Sciatic nerve (tissue), 2 donors: ENCODE data around the gene PAN2. TPM values are rescaled to one million over a fixed set of nuclear protein-coding genes. Genes with fewer than 3 reads are reported as not detected.

Experiments used
- ATAC-seq: fragments of 200-7000 bp; cut with Tn5 transposase; one replicate; pipeline ENCODE4 v1.9.1; 2020; ENCODE audit warnings: mild to moderate bottlenecking, moderate library complexity
- DNase-seq: peaks from one replicate; pipeline ENCODE4 v3.0.0-alpha.2; 2020; ENCODE audit warnings: low spot score
- intact Hi-C: fragments of 100-400 bp; cut with DNase I; formaldehyde crosslinking; loops from one replicate; pipeline ENCODE4 v1.14.2; 2022
- total RNA-seq: library from RNA; stranded (reverse); fragmentation: NEBNext Ultra II Directional; extraction: Animal tissue kit (Norgen Biotek cat#: 25700); gene quantifications from one replicate; pipeline ENCODE4 v1.2.1, GENCODE V29; 2021
- donor health status: DM: no; HTN: no; CAD: no.
- donor health status: DM: no; HTN: no; CAD: no.

The PAN2 gene
- total RNA-seq: 101 TPM

- ATAC-seq: peak; percentile 99
- intact Hi-C loops: no loop called here
These were observed at the start of gene PAN2 for GRCh38 chr12:56333679-56334489. Gene PAN2 (minus strand): TSS chr12:56334000. CDS start chr12:56333094, 906 bp downstream.

GRCh38 chr12:56382611-56383010 lies 48.8 kb upstream of the PAN2 start:
- ATAC-seq (no peak), DNase-seq (no peak)
- intact Hi-C loops: no loop called here

More at GRCh38 chr12:56333679-56334489, at the start of gene PAN2:
- peak; percentile 96 for DNase-seq

- no peak for DNase-seq
- intact Hi-C loops: no loop called here
- no peak for ATAC-seq
These were observed 44.2 kb upstream of the PAN2 start for GRCh38 chr12:56377989-56378316.

DNA sequence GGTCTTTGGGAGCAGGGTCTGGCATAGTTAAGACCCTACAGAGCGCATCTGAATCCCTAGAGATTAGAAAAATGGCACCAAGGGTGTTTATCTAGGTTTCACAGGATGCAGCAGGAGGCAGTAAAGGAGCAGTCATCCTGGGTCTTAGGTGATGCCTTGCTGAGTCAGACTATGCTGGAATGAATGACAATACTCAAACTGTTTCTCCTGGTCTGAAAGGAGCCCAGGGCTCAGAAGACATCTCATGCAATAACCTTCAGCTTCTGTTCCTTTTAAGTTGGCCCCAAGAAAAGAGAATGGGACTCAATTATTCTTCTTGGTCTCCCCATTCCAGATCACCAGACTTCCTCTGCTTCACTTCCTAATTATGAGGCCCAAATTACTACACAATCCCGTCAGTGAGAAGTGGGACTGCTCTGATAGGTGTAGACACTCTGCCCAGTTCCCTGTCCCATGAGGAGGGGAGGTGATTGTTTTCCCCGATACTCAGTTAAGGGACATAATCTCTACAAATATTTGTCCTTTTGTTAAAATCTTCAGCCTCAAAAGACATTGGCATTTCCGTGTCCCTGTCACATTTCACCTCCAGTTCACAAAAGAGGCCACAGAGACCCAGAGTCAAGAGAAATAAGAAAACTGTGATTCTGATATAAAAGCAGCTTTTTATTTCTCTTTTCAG lies 43.6 kb upstream of the PAN2 start:
- no peak for DNase-seq
- no peak for ATAC-seq
- intact Hi-C loops: no loop called here

- intact Hi-C loops: no loop called here
- DNase-seq (no peak), ATAC-seq (no peak)
These were observed 42.0 kb upstream of the PAN2 start for GRCh38 chr12:56375598-56376434.

- ATAC-seq (no peak), DNase-seq (no peak)
- intact Hi-C loops: no loop called here
These were observed 41.2 kb upstream of the PAN2 start for GRCh38 chr12:56374726-56375597.

DNA sequence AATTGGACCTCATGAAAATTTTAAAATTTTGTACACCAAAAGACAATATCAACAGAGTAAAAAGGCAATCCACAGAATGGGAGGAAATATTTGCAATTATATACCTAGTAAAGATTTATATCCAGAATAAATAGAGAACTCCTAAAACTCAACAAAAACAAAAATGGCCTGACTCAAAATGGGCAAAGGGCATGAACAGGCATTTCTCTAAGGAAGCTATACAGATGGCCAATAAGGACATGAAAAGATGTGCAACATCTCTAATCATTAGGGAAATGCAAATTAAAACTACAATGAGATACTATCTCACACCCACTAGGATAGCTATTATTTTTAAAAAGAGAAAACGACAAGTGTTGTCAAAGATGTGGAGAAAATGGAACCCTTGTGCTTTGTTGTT lies 39.7 kb upstream of the PAN2 start:
- intact Hi-C loops: no loop called here
- ATAC-seq: no peak

GRCh38 chr12:56366948-56367347 lies 33.1 kb upstream of the PAN2 start:
- intact Hi-C loops: no loop called here
- DNase-seq: no peak
- ATAC-seq: no peak

More for the DNA sequence above, 39.7 kb upstream of the PAN2 start:
- no peak for DNase-seq

DNA sequence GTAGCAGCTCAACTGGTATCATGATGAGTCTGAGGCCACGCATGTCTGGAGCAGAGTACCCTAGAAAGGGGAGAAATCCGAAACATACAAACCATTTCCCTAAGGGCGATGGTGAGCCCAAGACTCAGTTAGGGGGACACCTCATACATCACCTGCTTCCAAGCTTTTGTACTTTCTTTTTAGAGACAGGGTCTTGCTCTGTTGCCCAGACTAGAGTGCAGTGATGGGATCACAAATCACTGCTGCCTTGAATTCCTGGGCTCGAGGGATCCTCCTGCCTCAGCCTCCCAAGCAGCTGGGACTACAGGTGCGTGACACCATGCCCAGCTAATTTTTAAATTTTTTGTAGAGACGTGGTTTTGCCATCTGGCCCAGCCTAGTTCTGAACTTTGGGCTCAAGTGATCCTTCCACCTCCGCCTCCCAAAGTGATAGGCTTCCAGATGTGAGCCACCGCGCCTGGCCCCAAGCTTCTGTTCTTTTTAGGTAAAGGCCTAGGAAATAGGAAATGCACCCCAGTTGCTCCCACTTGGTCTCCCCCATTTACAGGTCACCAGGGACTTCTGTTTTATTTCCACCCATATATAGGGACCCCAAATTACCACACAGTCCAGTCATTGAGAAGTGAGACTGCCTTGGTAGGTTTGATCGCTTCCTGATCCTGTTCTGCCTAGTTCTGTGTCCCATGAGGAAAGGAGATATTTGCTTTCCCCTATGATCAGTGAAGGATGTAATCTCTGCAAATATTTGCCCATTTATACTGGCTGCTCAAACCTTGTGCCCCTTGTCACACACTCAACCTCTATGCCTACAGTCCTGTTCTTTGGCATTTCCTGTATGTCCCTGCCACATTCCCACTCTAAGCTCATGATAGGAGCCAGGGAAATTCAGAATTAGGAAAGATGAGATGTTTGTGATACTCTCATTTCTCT lies 28.6 kb upstream of the PAN2 start, which contains the start of gene APOF:
APOF (minus strand) TSS at position 728 of the 930 bp plus-strand sequence; CDS start at position 616, 112 bp downstream.
- intact Hi-C loops: no loop called here
- DNase-seq: no peak
- ATAC-seq: no peak

DNA sequence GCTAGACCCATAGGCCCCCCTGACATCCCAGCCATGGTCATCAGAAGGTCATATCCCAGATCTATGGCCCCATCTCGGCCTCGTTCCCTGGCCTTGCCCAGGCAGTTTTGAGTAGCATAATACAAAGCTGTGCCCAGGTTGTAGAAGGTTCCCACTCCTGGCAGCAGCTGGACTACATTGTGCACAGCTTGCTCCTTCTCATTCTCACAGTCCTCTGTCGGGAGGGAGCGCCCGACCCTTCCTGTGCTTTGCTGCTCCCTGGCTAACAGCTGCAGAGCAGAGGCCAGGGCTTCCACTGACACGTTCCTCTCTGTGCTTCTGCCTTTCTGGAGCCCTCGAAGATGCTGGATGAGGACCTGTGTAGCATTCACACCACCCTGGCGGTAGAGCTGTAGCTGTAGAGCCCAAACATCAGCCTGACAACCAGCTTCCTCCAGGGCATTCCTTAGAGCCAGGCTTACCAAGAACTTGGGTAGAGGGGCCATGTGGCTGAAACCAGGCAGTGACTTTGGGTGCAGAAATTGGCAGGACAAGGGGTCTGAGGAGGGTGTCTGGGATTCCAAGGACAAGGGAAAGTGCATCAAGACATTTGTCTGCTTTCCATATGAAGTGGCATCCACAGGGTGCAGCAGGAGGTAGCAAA lies 27.8 kb upstream of the PAN2 start:
- intact Hi-C loops: no loop called here
- DNase-seq (no peak), ATAC-seq (no peak)

- DNase-seq: peak; percentile 99
- intact Hi-C loops: loop anchor here (1.0 to 10.0 kb wide), 2 partner anchors 8 to 95 kb away; partner anchors contain the start of gene MIP
These were observed 26.3 kb upstream of the PAN2 start, which contains the start of gene STAT2 for GRCh38 chr12:56359851-56360767. Gene STAT2 (minus strand): TSS chr12:56360107. CDS start chr12:56356571, 3,536 bp downstream.

DNA sequence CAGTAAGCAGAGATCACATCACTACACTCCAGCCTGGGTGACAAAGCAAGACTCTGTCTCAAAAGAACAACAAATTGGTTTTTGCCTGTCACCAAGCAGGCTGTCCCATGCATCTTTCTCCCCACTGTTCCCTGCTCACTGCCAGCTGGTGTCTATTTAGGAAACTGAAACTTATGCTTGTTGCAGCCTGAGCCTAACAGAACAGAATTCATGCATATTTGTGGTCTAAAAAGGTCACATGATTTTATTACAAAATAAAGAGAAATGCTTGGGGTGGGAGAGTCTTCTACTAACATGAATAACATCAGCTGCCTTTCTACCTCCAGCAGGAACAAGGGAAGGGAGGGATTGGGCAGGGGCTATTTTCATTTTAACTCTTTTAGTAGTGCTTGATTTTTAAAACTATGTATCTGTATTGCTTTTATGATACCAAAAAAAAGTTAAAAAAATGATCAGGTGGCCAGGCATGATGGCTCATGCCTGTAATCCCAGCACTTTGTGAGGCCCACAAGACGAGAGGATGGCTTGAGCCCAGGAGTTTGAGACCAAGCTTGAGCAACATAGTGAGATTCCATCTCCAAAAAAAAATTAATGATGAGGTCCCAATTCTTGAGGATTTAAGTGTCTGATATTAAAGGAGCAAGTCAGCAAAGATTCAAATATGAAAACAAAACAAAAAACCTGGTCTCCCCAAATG lies 25.2 kb upstream of the PAN2 start:
- intact Hi-C loops: loop anchor here (10.0 kb wide), 1 partner anchor 96 kb away; the partner anchor contains the start of gene MIP

More at GRCh38 chr12:56359851-56360767, 26.3 kb upstream of the PAN2 start, which contains the start of gene STAT2:
- ATAC-seq: peak; percentile 98

DNA sequence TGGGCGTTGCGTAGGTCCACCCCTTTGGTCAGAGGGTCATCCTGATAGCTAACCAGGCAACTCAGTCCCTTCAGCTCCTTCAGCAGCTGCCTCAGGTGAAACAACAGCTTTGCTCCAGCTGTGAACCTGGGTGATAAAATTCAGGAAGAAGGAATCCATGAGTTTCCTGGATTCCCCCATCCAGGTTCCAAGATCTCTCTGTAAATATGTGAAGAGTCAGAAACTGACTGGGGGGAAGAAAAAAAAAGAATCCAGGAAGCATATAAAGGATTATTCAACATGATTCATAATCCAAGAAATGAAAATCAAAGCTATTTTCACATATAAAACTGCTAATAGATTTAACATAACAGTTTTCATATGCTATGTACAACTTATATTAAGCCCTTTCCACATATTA lies 17.5 kb upstream of the PAN2 start:
- DNase-seq (no peak), ATAC-seq (no peak)
- intact Hi-C loops: loop anchor here (10.0 kb wide), 1 partner anchor 103 kb away; the partner anchor contains the start of gene MIP

More for the DNA sequence above, 25.2 kb upstream of the PAN2 start:
- ATAC-seq (peak; percentile 39), DNase-seq (no peak)

GRCh38 chr12:56350662-56351061 lies 16.9 kb upstream of the PAN2 start:
- ATAC-seq: no peak
- no peak for DNase-seq
- intact Hi-C loops: loop anchor here (10.0 kb wide), 1 partner anchor 104 kb away; the partner anchor contains the start of gene MIP

DNA sequence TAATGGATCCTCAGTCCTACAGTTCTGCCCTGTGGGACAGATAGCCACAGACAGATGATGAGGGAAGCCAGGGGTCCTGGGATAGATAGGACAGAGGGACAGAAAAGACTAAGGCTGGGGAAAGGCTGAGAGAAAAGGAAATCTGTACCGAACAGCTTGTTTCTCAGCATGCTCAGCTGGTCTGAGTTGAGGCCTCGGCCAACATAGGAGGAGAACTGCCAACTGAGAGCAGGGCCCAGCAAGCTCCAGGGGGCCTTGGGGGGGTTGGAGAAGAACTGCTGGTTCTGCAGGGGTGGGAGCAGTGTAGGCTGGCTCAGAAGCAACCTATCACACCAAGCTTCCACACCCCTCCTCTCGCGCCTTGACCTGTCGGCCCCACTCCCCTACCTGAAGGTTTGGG lies 15.0 kb upstream of the PAN2 start:
- DNase-seq (no peak), ATAC-seq (no peak)
- intact Hi-C loops: no loop called here
